HG03575 (cell line): ENCODE data around the gene PLA2G4D.
"Not testable (repeated sequence)": the region's sequence is repeated elsewhere in the genome, so short reads cannot be mapped to it uniquely, and the experiment has no call there.

Experiments used
- ATAC-seq: cut with Tn5 transposase; IDR thresholded peaks from one replicate; pipeline ENCODE4 v1.9.1; 2021; ENCODE audit not compliant: unreplicated experiment, insufficient number of reproducible peaks, low FRiP score; ENCODE audit errors: extremely low read depth

The PLA2G4D gene

GRCh38 chr15:42093966-42094365 lies 396 bp downstream of the PLA2G4D start:
- ATAC-seq = no peak

GRCh38 chr15:42092398-42093318 lies 1.7 kb downstream of the PLA2G4D start:
- ATAC-seq = no peak

- ATAC-seq = not testable (repeated sequence)
Measured at GRCh38 chr15:42091753-42092397, 2.5 kb downstream of the PLA2G4D start.

- no peak for ATAC-seq
Measured at GRCh38 chr15:42090781-42091180, 3.6 kb downstream of the PLA2G4D start.

GRCh38 chr15:42090370-42090769 lies 4.0 kb downstream of the PLA2G4D start:
- ATAC-seq = no peak

GRCh38 chr15:42089942-42090341 lies 4.4 kb downstream of the PLA2G4D start:
- ATAC-seq = no peak

GRCh38 chr15:42088801-42089640 lies 5.3 kb downstream of the PLA2G4D start:
- ATAC-seq = no peak

GRCh38 chr15:42087926-42088800 lies 6.2 kb downstream of the PLA2G4D start:
- no peak for ATAC-seq

- no peak for ATAC-seq
Measured at GRCh38 chr15:42087460-42087859, 6.9 kb downstream of the PLA2G4D start.

- no peak for ATAC-seq
Measured at GRCh38 chr15:42085721-42086120, 8.6 kb downstream of the PLA2G4D start.

- ATAC-seq = no peak
Measured at GRCh38 chr15:42085236-42085605, 9.1 kb downstream of the PLA2G4D start.

- no peak for ATAC-seq
Measured at GRCh38 chr15:42084465-42085235, 9.7 kb downstream of the PLA2G4D start.

GRCh38 chr15:42083916-42084315 lies 10.4 kb downstream of the PLA2G4D start:
- ATAC-seq = no peak

- no peak for ATAC-seq
Measured at GRCh38 chr15:42083605-42083908, 10.8 kb downstream of the PLA2G4D start.

- no peak for ATAC-seq
Measured at GRCh38 chr15:42082823-42083604, 11.3 kb downstream of the PLA2G4D start.

- ATAC-seq = no peak
Measured at GRCh38 chr15:42082141-42082540, 12.2 kb downstream of the PLA2G4D start.
